Natural killer cell treated with Interleukin-12 subunit alpha and Interleukin-12 subunit beta and Interleukin-15 and Interleukin-18, amount 100 ng/mL, for 72 hours (primary cell): ENCODE measurements around the gene NUCKS1. TPM values are rescaled to one million over a fixed set of nuclear protein-coding genes. Genes with fewer than 3 reads are reported as not detected.

Experiments used
- ATAC-seq, 2 donors: fragments of 150-1000 bp; cut with Tn5 transposase in 1 of 2; sonication (Bioruptor Pico), chemical (Tn5 transposase) in 1 of 2; 2 replicates each; pipeline ENCODE4 v1.10.0; 2021
- DNase-seq: peaks from one replicate; pipeline ENCODE4 v3.0.0; 2022; ENCODE audit warnings: low spot score
- H3K27ac Mint-ChIP-seq, 2 donors: 1 replicate in 1 of 2; 2 replicates in 1 of 2; pipeline ENCODE4 v1.8.0; 2022; ENCODE audit warnings: mixed read lengths in 2 of 2, mild to moderate bottlenecking in 1 of 2, moderate library complexity in 1 of 2
- H3K27me3 Mint-ChIP-seq, 2 donors: 1 replicate in 1 of 2; 2 replicates in 1 of 2; pipeline ENCODE4 v1.8.0; 2022; ENCODE audit warnings: mixed read lengths in 2 of 2
- H3K36me3 Mint-ChIP-seq: one replicate; pipeline ENCODE4 v1.8.0; 2022; ENCODE audit warnings: mixed read lengths
- H3K4me1 Mint-ChIP-seq, 2 donors: 1 replicate in 1 of 2; 2 replicates in 1 of 2; pipeline ENCODE4 v1.8.0; 2022; ENCODE audit warnings: low read depth in 2 of 2, mixed read lengths in 2 of 2, mild to moderate bottlenecking in 1 of 2
- H3K4me3 Mint-ChIP-seq: one replicate; pipeline ENCODE4 v1.8.0; 2022; ENCODE audit warnings: mixed read lengths
- H3K9me3 Mint-ChIP-seq: 2 replicates; pipeline ENCODE4 v1.8.0; 2022; ENCODE audit warnings: mixed read lengths
- total RNA-seq, 2 donors: library from RNA; stranded (reverse); gene quantifications; one replicate each; pipeline ENCODE4 v1.2.3, GENCODE V29; 2022

The NUCKS1 gene
- total RNA-seq, 2 donors from 2014 or later: 95.1 to 156 TPM

GRCh38 chr1:205675247-205675646, 74.7 kb downstream of the NUCKS1 start:
- H3K4me3 Mint-ChIP-seq: no peak overlapping the region
- H3K4me1 Mint-ChIP-seq: peaks cover 16 to 22% of the 10 kb centered on the region in 2 donors
- peaks cover 0 to 3% of the 10 kb centered on the region in 2 donors for H3K27me3 Mint-ChIP-seq
- ATAC-seq (no peak), DNase-seq (no peak)
- H3K36me3 Mint-ChIP-seq: no peaks in the 10 kb centered on the region
- H3K9me3 Mint-ChIP-seq: no peaks in the 10 kb centered on the region
- peak overlapping the region in 1 of 2 donors; percentile 49 for H3K27ac Mint-ChIP-seq

- no peak overlapping the region for H3K27ac Mint-ChIP-seq
- no peaks in the 10 kb centered on the region for H3K9me3 Mint-ChIP-seq
- H3K36me3 Mint-ChIP-seq: no peaks in the 10 kb centered on the region
- DNase-seq (no peak), ATAC-seq (no peak)
- peaks cover 0 to 5% of the 10 kb centered on the region in 2 donors for H3K27me3 Mint-ChIP-seq
- peaks cover 11 to 14% of the 10 kb centered on the region in 2 donors for H3K4me1 Mint-ChIP-seq
- no peak overlapping the region for H3K4me3 Mint-ChIP-seq
These were observed 77.0 kb downstream of the NUCKS1 start for GRCh38 chr1:205672970-205673369.

DNA sequence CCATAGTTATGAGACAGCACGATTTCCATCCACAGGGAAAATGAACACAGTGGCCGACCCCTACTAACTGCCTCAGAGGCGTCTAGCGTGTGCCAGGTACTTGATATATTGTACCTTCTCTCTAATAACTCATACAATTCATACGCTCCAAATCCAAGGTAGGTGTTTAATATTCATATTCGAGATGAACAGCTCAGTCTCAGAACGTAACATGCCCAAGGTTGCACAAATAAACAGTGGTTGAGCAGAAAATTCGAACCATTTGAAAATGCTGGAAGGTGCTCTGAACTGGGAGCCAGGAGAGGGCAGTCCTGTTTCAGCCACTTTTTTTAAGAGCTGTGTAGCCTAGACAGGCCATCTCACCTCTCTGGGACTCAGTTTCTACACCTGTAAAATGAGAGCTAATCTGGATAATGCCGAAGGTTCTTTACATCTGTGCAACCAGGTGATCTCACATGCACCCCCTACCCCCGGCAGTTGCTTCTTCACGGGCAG, 77.5 kb downstream of the NUCKS1 start:
- Mint-ChIP-seq H3K4me3 (no peak overlapping the region), H3K27ac (no peak overlapping the region), H3K9me3 (no peaks in the 10 kb centered on the region), H3K36me3 (no peaks in the 10 kb centered on the region), H3K4me1 (peaks cover 11 to 13% of the 10 kb centered on the region in 2 donors), H3K27me3 (peaks cover 0 to 5% of the 10 kb centered on the region in 2 donors)
- ATAC-seq (no peak), DNase-seq (no peak)

GRCh38 chr1:205670611-205671430, 79.2 kb downstream of the NUCKS1 start:
- peaks cover 0 to 3% of the 10 kb centered on the region in 2 donors for H3K4me1 Mint-ChIP-seq
- H3K27me3 Mint-ChIP-seq: peaks cover 0 to 5% of the 10 kb centered on the region in 2 donors

DNA sequence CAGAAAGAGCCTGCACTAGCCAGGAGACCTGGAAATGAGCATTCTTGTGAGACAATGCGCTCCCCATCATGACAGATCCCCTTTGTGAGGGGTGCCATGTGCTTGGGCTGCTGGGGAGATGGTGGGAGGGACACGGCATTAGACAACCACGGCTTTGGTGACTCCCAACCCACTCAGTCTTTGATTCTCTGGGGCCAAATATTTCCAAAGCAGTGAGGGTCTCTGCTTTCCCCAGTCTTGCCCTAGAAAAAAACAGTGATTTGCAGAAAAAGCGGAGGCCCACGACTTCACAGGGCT, 79.9 kb downstream of the NUCKS1 start:
- Mint-ChIP-seq H3K36me3 (no peaks in the 10 kb centered on the region), H3K27me3 (peaks cover 0 to 5% of the 10 kb centered on the region in 2 donors)
- no peak for ATAC-seq

More at GRCh38 chr1:205670611-205671430, 79.2 kb downstream of the NUCKS1 start:
- DNase-seq: no peak
- H3K4me3 Mint-ChIP-seq: no peak overlapping the region
- H3K27ac Mint-ChIP-seq: no peak overlapping the region
- H3K36me3 Mint-ChIP-seq: no peaks in the 10 kb centered on the region
- no peaks in the 10 kb centered on the region for H3K9me3 Mint-ChIP-seq
- ATAC-seq: no peak

GRCh38 chr1:205669341-205670149, 80.4 kb downstream of the NUCKS1 start:
- H3K4me1 Mint-ChIP-seq: peaks cover 0 to 3% of the 10 kb centered on the region in 2 donors
- no peaks in the 10 kb centered on the region for H3K36me3 Mint-ChIP-seq
- H3K9me3 Mint-ChIP-seq: no peaks in the 10 kb centered on the region
- DNase-seq (no peak), ATAC-seq (peak; percentile 38 to 51)
- peak overlapping the region; percentile 39 for H3K4me3 Mint-ChIP-seq
- H3K27ac Mint-ChIP-seq: no peak overlapping the region
- peaks cover 0 to 5% of the 10 kb centered on the region in 2 donors for H3K27me3 Mint-ChIP-seq

More for the DNA sequence above, 79.9 kb downstream of the NUCKS1 start:
- Mint-ChIP-seq H3K4me3 (no peak overlapping the region), H3K4me1 (peaks cover 0 to 3% of the 10 kb centered on the region in 2 donors), H3K9me3 (no peaks in the 10 kb centered on the region), H3K27ac (no peak overlapping the region)
- no peak for DNase-seq

GRCh38 chr1:205668951-205669340, 81.0 kb downstream of the NUCKS1 start:
- peak overlapping the region; percentile 39 for H3K4me3 Mint-ChIP-seq
- H3K36me3 Mint-ChIP-seq: no peaks in the 10 kb centered on the region
- ATAC-seq (no peak), DNase-seq (no peak)
- H3K27ac Mint-ChIP-seq: no peak overlapping the region
- peaks cover 0 to 5% of the 10 kb centered on the region in 2 donors for H3K27me3 Mint-ChIP-seq
- peaks cover 0 to 3% of the 10 kb centered on the region in 2 donors for H3K4me1 Mint-ChIP-seq
- no peaks in the 10 kb centered on the region for H3K9me3 Mint-ChIP-seq

GRCh38 chr1:205667909-205668643, 81.9 kb downstream of the NUCKS1 start:
- DNase-seq (no peak), ATAC-seq (no peak)
- H3K36me3 Mint-ChIP-seq: no peaks in the 10 kb centered on the region
- peaks cover 0 to 5% of the 10 kb centered on the region in 2 donors for H3K27me3 Mint-ChIP-seq
- H3K4me3 Mint-ChIP-seq: peak overlapping the region; percentile 36
- peaks cover 0 to 3% of the 10 kb centered on the region in 2 donors for H3K4me1 Mint-ChIP-seq
- no peaks in the 10 kb centered on the region for H3K9me3 Mint-ChIP-seq
- H3K27ac Mint-ChIP-seq: peak overlapping the region in 1 of 2 donors; percentile 56

DNA sequence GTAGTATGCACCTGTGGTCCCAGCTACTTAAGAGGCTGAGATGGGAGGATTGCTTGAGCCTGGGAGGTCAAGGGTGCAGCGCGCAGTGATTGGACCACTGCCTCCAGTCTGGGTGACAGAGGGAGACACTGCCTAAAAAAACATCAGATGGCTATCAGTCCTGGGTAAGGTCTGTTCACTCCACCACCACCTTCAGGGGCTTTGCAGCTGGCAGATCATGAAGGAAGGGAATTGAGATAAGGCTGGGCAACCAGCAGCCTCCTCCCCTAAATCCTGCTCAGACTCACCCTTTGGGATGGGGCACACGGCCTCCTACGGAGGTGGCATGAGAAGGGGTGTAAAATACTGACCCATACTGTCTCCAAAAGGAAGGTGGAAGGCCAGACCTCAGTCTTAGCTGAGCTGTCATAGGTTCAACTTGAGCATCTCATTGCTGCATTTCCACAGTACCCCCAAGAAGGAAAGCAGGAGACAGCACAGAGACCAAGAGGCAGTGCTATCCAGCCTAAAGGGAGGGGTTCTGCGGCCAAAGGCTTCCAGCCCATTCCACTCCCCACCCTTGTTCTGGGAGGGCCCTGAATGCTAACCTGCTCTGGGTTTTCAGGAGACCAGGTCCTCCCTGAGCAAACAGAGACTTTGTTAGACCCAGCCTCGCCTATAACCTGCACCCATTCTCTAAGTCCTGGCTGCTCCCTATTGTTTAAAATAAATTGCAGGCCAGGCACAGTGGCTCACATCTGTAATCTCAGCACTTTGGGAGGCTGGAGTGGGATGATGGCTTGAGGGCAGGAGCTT, 83.4 kb downstream of the NUCKS1 start:
- peaks cover 0 to 3% of the 10 kb centered on the region in 2 donors for H3K4me1 Mint-ChIP-seq
- DNase-seq: no peak
- no peaks in the 10 kb centered on the region for H3K9me3 Mint-ChIP-seq
- H3K4me3 Mint-ChIP-seq: no peak overlapping the region
- H3K36me3 Mint-ChIP-seq: no peaks in the 10 kb centered on the region
- ATAC-seq: no peak
- H3K27me3 Mint-ChIP-seq: peaks cover 0 to 5% of the 10 kb centered on the region in 2 donors
- no peak overlapping the region for H3K27ac Mint-ChIP-seq

- Mint-ChIP-seq H3K4me1 (peaks cover 0 to 3% of the 10 kb centered on the region in 2 donors), H3K27ac (no peak overlapping the region), H3K27me3 (peaks cover 0 to 5% of the 10 kb centered on the region in 2 donors), H3K4me3 (no peak overlapping the region), H3K9me3 (no peaks in the 10 kb centered on the region), H3K36me3 (no peaks in the 10 kb centered on the region)
- DNase-seq (no peak), ATAC-seq (no peak)
These were observed 84.6 kb downstream of the NUCKS1 start for GRCh38 chr1:205665201-205666045.

DNA sequence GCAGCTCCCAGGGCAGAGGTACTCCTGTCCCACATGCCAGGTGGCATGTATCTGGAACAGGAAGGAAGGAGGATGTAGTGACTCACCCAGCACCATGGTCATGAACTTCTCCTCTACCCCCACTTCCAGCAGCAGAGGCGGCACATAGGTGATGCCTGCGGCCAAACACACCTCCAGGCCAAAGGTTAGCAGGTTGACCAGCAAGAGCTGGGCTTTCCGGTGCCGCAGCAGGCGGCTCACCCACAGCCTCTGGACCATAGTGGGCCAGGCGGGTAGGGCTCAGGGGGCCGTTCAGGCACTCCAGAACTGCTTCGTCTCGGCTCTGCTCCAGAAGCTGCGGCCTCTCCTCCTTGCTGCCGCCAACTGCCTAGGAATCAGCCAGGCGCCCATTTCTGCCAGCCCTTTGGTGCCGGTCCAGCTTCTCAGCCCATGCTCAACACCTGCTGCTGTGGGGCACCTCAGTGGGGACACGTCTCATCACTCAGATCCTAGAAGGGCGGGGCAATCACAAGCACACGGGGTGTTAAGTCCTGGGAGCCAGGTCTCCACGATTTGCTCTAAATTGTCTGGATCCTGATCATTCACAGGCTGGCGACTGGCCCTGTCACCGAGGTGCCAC, 85.5 kb downstream of the NUCKS1 start:
- Mint-ChIP-seq H3K27ac (no peak overlapping the region), H3K4me3 (no peak overlapping the region), H3K4me1 (peaks cover 0 to 3% of the 10 kb centered on the region in 2 donors), H3K9me3 (no peaks in the 10 kb centered on the region), H3K36me3 (no peaks in the 10 kb centered on the region), H3K27me3 (peaks cover 0 to 5% of the 10 kb centered on the region in 2 donors)
- ATAC-seq: no peak
- no peak for DNase-seq
